WERI-Rb-1 (cell line): ENCODE data around the gene CDC42SE2.

ENCODE experiments used
- DNase-seq: peaks from one replicate; pipeline ENCODE4 v3.0.0-alpha.2; 2020
- H3K27ac ChIP-seq: fragments of 250-450 bp; sonication (Bioruptor Pico); 2 replicates; pipeline ENCODE4 v1.5.1; 2020; ENCODE audit warnings: mild to moderate bottlenecking, moderate library complexity
- H3K27me3 ChIP-seq: fragments of 250-450 bp; sonication (Bioruptor Pico); 2 replicates; pipeline ENCODE4 v1.5.1; 2021; ENCODE audit warnings: mild to moderate bottlenecking, low read depth, moderate library complexity; ENCODE audit not compliant: insufficient read depth, severe bottlenecking
- H3K36me3 ChIP-seq: fragments of 250-450 bp; sonication (Bioruptor Pico); 2 replicates; pipeline ENCODE4 v1.5.1; 2020; ENCODE audit warnings: mild to moderate bottlenecking, moderate library complexity
- H3K4me3 ChIP-seq: 2 replicates; pipeline ENCODE4 v1.5.1; 2011; ENCODE audit warnings: low read depth, mild to moderate bottlenecking, control low read depth, low read length
- H3K9me3 ChIP-seq: fragments of 250-450 bp; sonication (Bioruptor Pico); 2 replicates; pipeline ENCODE4 v1.5.1; 2021; ENCODE audit warnings: mild to moderate bottlenecking, moderate library complexity; ENCODE audit not compliant: severe bottlenecking
- TF ChIP-seq, protein P1 (sequence below): IDR thresholded peaks from 2 replicates; pipeline ENCODE4 v1.5.1; 2011; ENCODE audit warnings: low read depth, mild to moderate bottlenecking, control low read depth, inconsistent platforms, low read length

CDC42SE2 gene

DNA sequence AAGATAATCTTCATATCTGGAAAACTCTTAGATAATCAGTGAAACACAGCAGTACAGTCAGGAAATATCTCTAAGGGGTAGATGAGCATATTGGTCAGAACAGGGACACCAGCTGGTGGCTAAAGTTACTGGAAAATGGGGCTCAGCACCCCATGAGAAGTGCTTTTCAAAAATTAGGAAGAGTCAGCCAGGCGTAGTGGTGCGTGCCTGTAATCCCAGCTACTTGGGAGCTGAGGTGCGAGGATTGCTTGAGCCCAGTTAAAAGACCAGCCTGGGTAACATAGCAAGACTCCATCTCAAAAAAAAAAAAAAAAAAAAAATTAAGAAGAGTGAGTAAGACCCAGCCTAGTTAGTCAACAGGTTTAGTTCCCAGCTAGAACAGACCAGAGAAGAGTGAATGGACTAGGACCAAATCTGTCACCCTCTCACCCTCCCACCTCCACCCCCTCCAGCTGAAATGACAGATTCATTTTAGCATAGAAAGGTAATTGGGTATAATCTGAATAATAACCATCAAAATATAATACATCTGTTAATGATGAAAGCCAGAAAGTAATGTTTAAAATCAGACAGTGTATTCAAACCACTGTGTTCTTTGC is 120.9 kb downstream of the CDC42SE2 start:
- Histone ChIP-seq H3K36me3 (peaks cover 3% of the 10 kb centered on the region), H3K9me3 (no peaks in the 10 kb centered on the region), H3K27ac (no peak overlapping the region), H3K4me3 (no peak overlapping the region), H3K27me3 (no peaks in the 10 kb centered on the region)
- TF ChIP-seq, protein P1, sequence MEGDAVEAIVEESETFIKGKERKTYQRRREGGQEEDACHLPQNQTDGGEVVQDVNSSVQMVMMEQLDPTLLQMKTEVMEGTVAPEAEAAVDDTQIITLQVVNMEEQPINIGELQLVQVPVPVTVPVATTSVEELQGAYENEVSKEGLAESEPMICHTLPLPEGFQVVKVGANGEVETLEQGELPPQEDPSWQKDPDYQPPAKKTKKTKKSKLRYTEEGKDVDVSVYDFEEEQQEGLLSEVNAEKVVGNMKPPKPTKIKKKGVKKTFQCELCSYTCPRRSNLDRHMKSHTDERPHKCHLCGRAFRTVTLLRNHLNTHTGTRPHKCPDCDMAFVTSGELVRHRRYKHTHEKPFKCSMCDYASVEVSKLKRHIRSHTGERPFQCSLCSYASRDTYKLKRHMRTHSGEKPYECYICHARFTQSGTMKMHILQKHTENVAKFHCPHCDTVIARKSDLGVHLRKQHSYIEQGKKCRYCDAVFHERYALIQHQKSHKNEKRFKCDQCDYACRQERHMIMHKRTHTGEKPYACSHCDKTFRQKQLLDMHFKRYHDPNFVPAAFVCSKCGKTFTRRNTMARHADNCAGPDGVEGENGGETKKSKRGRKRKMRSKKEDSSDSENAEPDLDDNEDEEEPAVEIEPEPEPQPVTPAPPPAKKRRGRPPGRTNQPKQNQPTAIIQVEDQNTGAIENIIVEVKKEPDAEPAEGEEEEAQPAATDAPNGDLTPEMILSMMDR = no peak
- DNase-seq = no peak

DNA sequence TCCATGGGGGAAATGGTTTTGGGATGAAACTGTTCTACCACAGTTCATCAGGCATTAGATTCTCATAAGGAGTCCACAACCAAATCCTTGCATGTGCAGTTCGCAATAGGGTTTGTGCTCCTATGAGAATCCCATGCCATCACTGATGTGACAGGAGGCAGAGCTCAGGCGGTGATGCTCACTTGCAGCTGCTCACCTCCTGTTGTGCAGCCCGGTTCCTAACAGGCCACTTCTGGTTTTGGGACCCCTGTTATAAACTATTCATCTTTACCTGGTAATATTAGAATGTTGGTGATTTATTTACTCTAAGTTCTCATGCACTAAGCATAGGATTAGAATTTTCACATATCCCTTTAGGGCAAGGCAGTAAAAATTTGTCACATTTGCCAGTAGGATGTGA is 122.3 kb downstream of the CDC42SE2 start:
- peaks cover 3% of the 10 kb centered on the region for H3K36me3 ChIP-seq
- H3K4me3 ChIP-seq = no peak overlapping the region
- no peak overlapping the region for H3K27ac ChIP-seq
- TF ChIP-seq, protein P1 = no peak
- H3K9me3 ChIP-seq = no peaks in the 10 kb centered on the region
- no peaks in the 10 kb centered on the region for H3K27me3 ChIP-seq
- no peak for DNase-seq

DNA sequence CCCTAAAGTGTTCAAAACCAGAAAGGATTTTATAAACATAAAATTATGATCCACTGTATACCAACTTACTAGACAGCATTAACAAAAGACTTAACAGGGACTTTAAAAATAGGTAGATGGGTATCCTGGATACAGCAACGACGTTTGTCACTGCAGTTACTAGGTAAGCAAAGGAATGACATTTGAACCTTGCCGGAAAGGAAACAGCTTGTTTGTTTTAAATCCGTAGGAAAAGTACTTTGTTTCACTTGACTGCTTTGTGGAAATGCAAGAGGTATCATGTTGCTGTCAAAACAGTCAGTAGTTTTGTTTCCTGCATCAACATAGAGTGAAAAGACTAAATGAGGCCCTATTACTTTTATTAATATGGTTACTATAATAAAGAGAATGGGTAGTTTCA is 122.9 kb downstream of the CDC42SE2 start:
- no peak overlapping the region for H3K27ac ChIP-seq
- no peaks in the 10 kb centered on the region for H3K27me3 ChIP-seq
- TF ChIP-seq, protein P1 = no peak
- H3K9me3 ChIP-seq = no peaks in the 10 kb centered on the region
- H3K4me3 ChIP-seq = no peak overlapping the region
- H3K36me3 ChIP-seq = peaks cover 3% of the 10 kb centered on the region
- no peak for DNase-seq

DNA sequence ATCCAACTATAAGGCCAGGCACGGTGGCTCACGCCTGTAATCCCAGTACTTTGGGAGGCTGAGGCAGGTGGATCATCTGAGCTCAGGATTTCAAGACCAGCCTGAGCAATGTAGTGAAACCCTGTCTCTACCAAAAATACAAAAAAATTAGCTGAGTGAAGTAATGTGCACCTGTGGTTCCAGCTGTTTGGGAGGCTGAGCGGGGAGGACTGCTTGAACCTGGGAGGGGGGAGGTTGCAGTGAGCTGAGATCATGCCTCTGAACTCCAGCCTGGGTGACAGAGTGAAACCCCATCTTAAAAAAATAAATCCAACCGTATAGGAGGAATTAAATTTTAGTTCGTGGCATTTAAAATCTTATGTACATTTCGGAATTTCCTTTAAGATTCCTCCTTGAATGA is 123.4 kb downstream of the CDC42SE2 start:
- Histone ChIP-seq H3K9me3 (no peaks in the 10 kb centered on the region), H3K4me3 (no peak overlapping the region), H3K27me3 (no peaks in the 10 kb centered on the region), H3K36me3 (peaks cover 3% of the 10 kb centered on the region), H3K27ac (no peak overlapping the region)
- TF ChIP-seq, protein P1 = no peak
- no peak for DNase-seq

DNA sequence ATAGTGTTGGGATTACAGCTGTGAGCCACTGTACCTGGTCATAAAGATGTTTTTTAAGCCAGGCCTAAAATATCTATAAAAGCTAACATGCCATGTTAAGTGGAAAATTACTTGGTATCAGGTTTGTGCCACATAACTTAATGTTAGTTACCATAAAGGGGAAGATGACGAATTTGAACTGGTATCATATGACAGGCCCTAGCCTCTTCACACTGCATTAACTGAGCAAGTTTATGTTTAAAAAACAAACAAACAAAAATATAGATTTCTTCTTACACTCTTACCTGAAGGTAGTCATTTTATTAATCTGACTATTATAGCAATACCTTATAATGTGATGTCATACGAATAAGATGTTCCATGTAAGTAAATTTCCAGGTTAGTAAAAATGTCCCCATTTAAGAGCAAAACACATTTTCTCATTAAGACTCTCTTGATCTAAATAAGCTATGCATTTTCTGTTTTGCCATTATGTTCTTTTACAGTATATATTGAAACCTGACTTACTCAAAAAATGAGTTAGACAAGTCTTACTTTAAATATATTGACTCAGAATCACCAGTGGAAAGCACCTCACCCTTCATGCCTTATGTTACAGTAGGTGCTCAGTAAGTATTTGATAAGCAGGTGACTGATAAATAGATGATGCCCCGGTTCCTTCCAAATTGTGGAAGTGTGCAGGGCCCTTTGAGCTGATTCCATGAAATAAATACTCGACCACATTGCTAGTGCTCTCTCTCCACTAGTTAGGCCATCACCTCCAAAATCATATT is 125.4 kb downstream of the CDC42SE2 start:
- H3K27ac ChIP-seq = no peak overlapping the region
- H3K36me3 ChIP-seq = peaks cover 13% of the 10 kb centered on the region
- TF ChIP-seq, protein P1 = no peak
- H3K27me3 ChIP-seq = no peaks in the 10 kb centered on the region
- no peaks in the 10 kb centered on the region for H3K9me3 ChIP-seq
- no peak for DNase-seq
- no peak overlapping the region for H3K4me3 ChIP-seq
